Loucy (cell line): ENCODE measurements around the gene CCDC61.

Source experiments
- H2AFZ ChIP-seq: fragments of 200-600 bp; sonication (generic); 2 replicates; pipeline ENCODE4 v1.6.0; 2016; ENCODE audit warnings: antibody characterized with exemption, mild to moderate bottlenecking, low read length, moderate library complexity
- H3F3A ChIP-seq: fragments of 200-600 bp; 2 replicates; pipeline ENCODE4 v1.6.0; 2016; ENCODE audit warnings: antibody characterized with exemption, low read depth, mild to moderate bottlenecking
- H3K27me3 ChIP-seq: fragments of 200-600 bp; sonication (generic); 2 replicates; pipeline ENCODE4 v1.6.1; 2014; ENCODE audit warnings: low read length, mild to moderate bottlenecking; ENCODE audit not compliant: insufficient read depth, poor library complexity, severe bottlenecking
- H3K36me3 ChIP-seq: fragments of 200-600 bp; sonication (generic); 2 replicates; pipeline ENCODE4 v1.6.1; 2016; ENCODE audit warnings: low read length; ENCODE audit not compliant: insufficient read depth
- H3K4me1 ChIP-seq: fragments of 200-600 bp; sonication (generic); 2 replicates; pipeline ENCODE4 v1.5.1; 2014; ENCODE audit warnings: low read length, mild to moderate bottlenecking; ENCODE audit not compliant: insufficient read depth, poor library complexity, severe bottlenecking
- H3K4me2 ChIP-seq: fragments of 200-600 bp; sonication (generic); 2 replicates; pipeline ENCODE4 v1.6.0; 2014; ENCODE audit warnings: antibody characterized with exemption, low read length, low read depth, mild to moderate bottlenecking; ENCODE audit not compliant: poor library complexity, severe bottlenecking
- H3K4me3 ChIP-seq: fragments of 200-600 bp; sonication (generic); 2 replicates; pipeline ENCODE4 v1.5.1; 2014; ENCODE audit warnings: low read length, mild to moderate bottlenecking, mixed read lengths; ENCODE audit not compliant: poor library complexity, severe bottlenecking
- H3K79me2 ChIP-seq: fragments of 200-600 bp; sonication (generic); 2 replicates; pipeline ENCODE4 v1.6.1; 2014; ENCODE audit warnings: low read length; ENCODE audit not compliant: insufficient read depth
- H3K9ac ChIP-seq: fragments of 200-600 bp; sonication (generic); 2 replicates; pipeline ENCODE4 v1.6.0; 2014; ENCODE audit warnings: mild to moderate bottlenecking, low read depth, low read length, moderate library complexity; ENCODE audit not compliant: poor library complexity, severe bottlenecking
- H3K9me2 ChIP-seq: fragments of 200-600 bp; sonication (generic); replicated peaks from 2 replicates; pipeline ENCODE4 v1.6.1; 2016; ENCODE audit warnings: low read depth, low read length, mixed read lengths
- H3K9me3 ChIP-seq: fragments of 200-600 bp; sonication (generic); 2 replicates; pipeline ENCODE4 v1.6.1; 2014; ENCODE audit warnings: mild to moderate bottlenecking, antibody characterized with exemption, low read length, low read depth; ENCODE audit not compliant: insufficient read depth
- H4K20me1 ChIP-seq: fragments of 200-600 bp; sonication (generic); 2 replicates; pipeline ENCODE4 v1.6.0; 2014; ENCODE audit warnings: antibody characterized with exemption, low read length, mild to moderate bottlenecking; ENCODE audit not compliant: insufficient read depth, poor library complexity, severe bottlenecking
- CTCF ChIP-seq: fragments of 200-600 bp; sonication (generic); conservative IDR thresholded peaks from 2 replicates; pipeline ENCODE4 v1.5.1; 2014; ENCODE audit warnings: mild to moderate bottlenecking, antibody characterized with exemption, low read length
- EZH2phosphoT487 ChIP-seq: fragments of 200-600 bp; IDR thresholded peaks from 2 replicates; pipeline ENCODE4 v1.6.1; 2018; ENCODE audit warnings: antibody characterized with exemption, mild to moderate bottlenecking, moderate library complexity, borderline replicate concordance

The CCDC61 gene

DNA sequence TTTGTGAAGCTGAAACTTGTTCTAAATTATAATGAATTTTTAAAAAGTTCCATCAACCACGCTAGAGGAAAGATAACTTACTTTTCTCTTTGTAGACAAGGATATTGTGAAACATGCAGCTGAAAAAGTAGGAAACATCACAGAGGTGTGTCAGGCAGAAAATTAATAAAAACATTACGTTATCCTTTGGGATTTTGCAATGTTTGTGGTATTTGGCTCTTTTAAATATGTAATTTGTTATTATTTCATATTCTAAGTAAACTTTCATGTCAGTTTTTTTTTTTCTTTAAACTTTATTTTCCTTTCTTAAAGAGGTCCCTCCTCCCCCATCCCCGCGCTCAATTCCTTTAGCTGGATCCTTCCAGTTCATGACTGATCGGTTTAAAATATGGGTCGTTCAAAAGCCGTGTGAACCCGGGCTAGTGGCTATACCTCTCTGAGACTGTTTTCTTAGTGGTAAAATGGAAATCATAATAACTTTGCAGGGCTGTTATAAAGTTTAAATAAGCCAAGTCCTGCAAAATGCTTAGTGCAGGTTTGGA is 740 bp upstream of the CCDC61 start:
- peak overlapping the region; percentile 82 for H3K4me2 ChIP-seq
- peaks cover 22% of the 10 kb centered on the region for H3K79me2 ChIP-seq
- H3K4me1 ChIP-seq, result peaks cover 23% of the 10 kb centered on the region
- no peaks in the 10 kb centered on the region for H3K9me3 ChIP-seq
- no peaks in the 10 kb centered on the region for H3F3A ChIP-seq
- H4K20me1 ChIP-seq, result peaks cover 4% of the 10 kb centered on the region
- H3K9me2 ChIP-seq, result no peaks in the 10 kb centered on the region
- peak overlapping the region; percentile 94 for H2AFZ ChIP-seq
- no peak for TF ChIP-seq EZH2phosphoT487
- no peak for TF ChIP-seq CTCF
- peak overlapping the region; percentile 52 for H3K9ac ChIP-seq
- H3K36me3 ChIP-seq, result no peaks in the 10 kb centered on the region
- H3K4me3 ChIP-seq, result peak overlapping the region; percentile 75
- no peaks in the 10 kb centered on the region for H3K27me3 ChIP-seq

- H3K4me2 ChIP-seq, result peak overlapping the region; percentile 78
- H3K79me2 ChIP-seq, result peaks cover 22% of the 10 kb centered on the region
- no peaks in the 10 kb centered on the region for H3K9me3 ChIP-seq
- peaks cover 23% of the 10 kb centered on the region for H3K4me1 ChIP-seq
- H3K36me3 ChIP-seq, result no peaks in the 10 kb centered on the region
- H3K9me2 ChIP-seq, result no peaks in the 10 kb centered on the region
- no peaks in the 10 kb centered on the region for H3F3A ChIP-seq
- H2AFZ ChIP-seq, result peak overlapping the region; percentile 34
- peaks cover 4% of the 10 kb centered on the region for H4K20me1 ChIP-seq
- H3K4me3 ChIP-seq, result peak overlapping the region; percentile 84
- TF ChIP-seq CTCF (no peak), EZH2phosphoT487 (no peak)
- H3K9ac ChIP-seq, result peak overlapping the region; percentile 83
- no peaks in the 10 kb centered on the region for H3K27me3 ChIP-seq
These were observed 583 bp downstream of the CCDC61 start for GRCh38 chr19:45995715-45996385.

GRCh38 chr19:45996933-45997332 is 1.7 kb downstream of the CCDC61 start:
- TF ChIP-seq CTCF, result no peak
- Histone ChIP-seq H4K20me1 (peaks cover 4% of the 10 kb centered on the region), H3K9me3 (no peaks in the 10 kb centered on the region), H3K4me3 (peak overlapping the region; percentile 84), H3F3A (no peaks in the 10 kb centered on the region), H3K36me3 (no peaks in the 10 kb centered on the region), H3K27me3 (no peaks in the 10 kb centered on the region), H3K9me2 (no peaks in the 10 kb centered on the region), H3K4me2 (peak overlapping the region; percentile 78), H3K79me2 (peaks cover 22% of the 10 kb centered on the region), H3K4me1 (peaks cover 23% of the 10 kb centered on the region), H3K9ac (peak overlapping the region; percentile 83), H2AFZ (no peak overlapping the region)
